ENCODE measurements around the gene ODF2.
"Not testable (repeated sequence)": the region's sequence is repeated elsewhere in the genome, so short reads cannot be mapped to it uniquely, and the experiment has no call there.

The ODF2 gene

GRCh38 chr9:128419061-128419925, 36.5 kb upstream of the ODF2 start:
- DNase-seq: no peak
- peaks cover 97% of the 10 kb centered on the region for H3K27me3 Mint-ChIP-seq
- H3K4me3 Mint-ChIP-seq: peak overlapping the region; percentile 70
- H3K36me3 Mint-ChIP-seq: no peaks in the 10 kb centered on the region
- peaks cover 17% of the 10 kb centered on the region for H3K4me1 Mint-ChIP-seq
- CTCF ChIA-PET: interaction anchor here (0.9 to 2.1 kb wide), 9 partner anchors 9 to 124 kb away, joined by 3 to 13 read pairs (median 5); partner anchors contain the start of gene URM1
- no peaks in the 10 kb centered on the region for H3K9me3 Mint-ChIP-seq
- no peak overlapping the region for H3K27ac Mint-ChIP-seq

DNA sequence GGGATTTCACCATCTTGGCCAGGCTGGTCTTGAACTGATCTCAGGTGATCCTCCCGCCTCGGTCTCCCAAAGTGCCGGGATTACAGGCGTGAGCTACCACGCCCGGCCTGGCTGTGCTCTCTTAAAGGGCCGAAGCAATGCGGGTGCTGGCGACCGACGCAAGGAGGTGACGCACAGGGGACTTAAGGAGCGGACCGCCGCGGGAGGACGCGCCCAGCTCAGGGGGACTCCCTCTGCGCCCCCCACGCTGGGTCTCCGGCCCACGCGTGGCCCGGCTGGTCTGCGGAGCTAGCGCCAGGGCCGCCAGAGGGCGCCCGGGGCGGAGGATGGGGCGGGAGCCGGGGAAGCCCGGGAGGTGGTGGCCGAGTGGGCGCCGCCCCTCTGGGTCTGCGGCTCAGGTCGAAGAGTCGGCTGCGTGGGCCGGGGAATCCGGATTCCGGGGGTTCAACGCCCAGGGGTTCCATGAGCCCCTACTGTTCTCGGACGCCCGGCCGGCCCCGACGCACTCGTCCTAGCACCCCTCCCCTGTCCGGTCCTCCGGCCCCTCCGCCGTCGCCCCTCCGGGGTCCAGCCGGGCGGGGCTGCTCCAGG, 35.7 kb upstream of the ODF2 start:
- Mint-ChIP-seq H3K27me3 (peaks cover 92% of the 10 kb centered on the region), H3K4me1 (peaks cover 17% of the 10 kb centered on the region), H3K9me3 (no peaks in the 10 kb centered on the region), H3K27ac (no peak overlapping the region), H3K36me3 (no peaks in the 10 kb centered on the region), H3K4me3 (peak overlapping the region; percentile 70)
- DNase-seq: peak; percentile 74
- CTCF ChIA-PET: interaction anchor here (0.6 to 2.1 kb wide), 11 partner anchors 9 to 125 kb away, joined by 3 to 13 read pairs (median 4); partner anchors contain the start of gene URM1

GRCh38 chr9:128420651-128421481, 34.9 kb upstream of the ODF2 start, which contains the start of gene CERCAM:
TSS of gene CERCAM (plus strand) at chr9:128420857. CDS start at chr9:128420878, 21 bp downstream.
- Mint-ChIP-seq H3K4me1 (peaks cover 17% of the 10 kb centered on the region), H3K27me3 (peaks cover 85% of the 10 kb centered on the region), H3K27ac (no peak within 1 kb of the TSS), H3K36me3 (no peaks in the 10 kb centered on the region), H3K9me3 (no peaks in the 10 kb centered on the region), H3K4me3 (peak within 1 kb of the TSS; percentile 70)
- CTCF ChIA-PET: interaction anchor here (0.6 to 2.1 kb wide), 7 partner anchors 9 to 58 kb away, joined by 3 to 13 read pairs (median 4); partner anchors contain the start of gene URM1
- peak; percentile 59 for DNase-seq

DNA sequence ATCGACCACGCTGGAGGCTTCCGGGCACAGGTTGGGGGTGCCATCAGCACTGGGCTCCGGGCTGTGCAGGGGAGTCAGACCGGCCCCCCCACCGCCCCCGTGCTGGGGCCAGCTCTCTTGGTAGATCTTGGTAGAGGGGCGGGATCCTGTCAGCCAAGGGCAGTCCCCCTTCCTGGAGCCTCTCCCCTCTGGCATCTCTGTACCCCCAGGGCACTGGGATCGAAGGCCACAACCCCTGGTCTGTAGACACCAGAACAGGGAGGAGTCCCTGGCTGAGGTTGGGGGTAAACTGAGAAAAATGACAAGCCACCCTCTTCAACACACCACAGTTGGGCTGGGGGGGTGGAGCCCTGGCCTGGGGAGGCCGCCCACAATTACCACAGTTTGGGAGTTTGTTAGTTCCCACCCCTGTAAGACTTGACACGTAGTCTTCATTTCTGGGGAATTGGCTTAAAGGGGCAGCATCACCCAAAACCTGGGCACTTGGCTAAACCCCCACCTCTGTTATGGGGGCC, 34.3 kb upstream of the ODF2 start:
- H3K27me3 Mint-ChIP-seq: peaks cover 78% of the 10 kb centered on the region

DNA sequence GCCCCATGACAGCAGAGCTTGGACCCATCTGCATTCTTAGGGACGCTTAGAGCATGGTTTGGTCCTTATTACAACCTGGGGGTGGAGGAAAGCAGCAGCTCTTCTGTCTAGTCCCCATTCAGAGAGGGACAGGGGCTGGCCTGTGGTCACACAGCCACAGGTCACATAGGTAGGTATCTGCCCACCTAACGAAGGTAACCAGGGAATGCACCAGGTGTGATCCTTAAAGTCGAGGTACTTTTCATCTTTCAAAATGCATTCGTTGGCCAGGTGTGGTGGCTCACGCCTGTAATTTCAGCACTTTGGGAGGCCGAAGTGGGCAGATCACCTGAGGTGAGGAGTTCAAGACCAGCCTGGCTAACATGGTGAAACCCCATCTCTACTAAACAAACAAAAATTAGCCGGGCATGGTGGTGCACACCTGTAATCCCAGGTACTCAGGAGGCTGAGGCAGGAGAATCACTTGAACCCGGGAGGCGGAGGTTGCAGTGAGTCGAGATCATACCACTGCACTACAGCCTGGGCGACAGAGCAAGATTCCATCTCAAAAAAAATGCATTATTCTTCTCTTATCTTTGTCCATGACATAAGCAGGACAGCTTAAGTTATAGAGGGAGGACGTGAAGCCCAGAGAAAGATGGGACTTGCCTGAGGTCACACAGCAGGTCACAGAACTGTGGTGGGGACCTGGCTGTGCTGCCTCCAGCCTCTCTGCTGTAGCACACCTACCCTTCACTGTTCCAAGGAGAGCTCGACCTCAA, 33.6 kb upstream of the ODF2 start:
- CTCF ChIA-PET: interaction anchor here (1.6 kb wide), 1 partner anchor 10 kb away, joined by 3 read pairs; no protein-coding TSS in a partner anchor
- peaks cover 13% of the 10 kb centered on the region for H3K4me1 Mint-ChIP-seq
- H3K27me3 Mint-ChIP-seq: peaks cover 71% of the 10 kb centered on the region
- H3K36me3 Mint-ChIP-seq, H3K27ac Mint-ChIP-seq, H3K4me3 Mint-ChIP-seq, DNase-seq, H3K9me3 Mint-ChIP-seq: not testable (repeated sequence)

More for the DNA sequence above, 34.3 kb upstream of the ODF2 start:
- CTCF ChIA-PET: interaction anchor here (1.6 kb wide), 1 partner anchor 9 kb away, joined by 3 read pairs; no protein-coding TSS in a partner anchor
- DNase-seq: no peak
- H3K27ac Mint-ChIP-seq: no peak overlapping the region
- no peaks in the 10 kb centered on the region for H3K9me3 Mint-ChIP-seq
- H3K4me3 Mint-ChIP-seq: peak overlapping the region; percentile 26
- H3K36me3 Mint-ChIP-seq: no peaks in the 10 kb centered on the region
- peaks cover 15% of the 10 kb centered on the region for H3K4me1 Mint-ChIP-seq

DNA sequence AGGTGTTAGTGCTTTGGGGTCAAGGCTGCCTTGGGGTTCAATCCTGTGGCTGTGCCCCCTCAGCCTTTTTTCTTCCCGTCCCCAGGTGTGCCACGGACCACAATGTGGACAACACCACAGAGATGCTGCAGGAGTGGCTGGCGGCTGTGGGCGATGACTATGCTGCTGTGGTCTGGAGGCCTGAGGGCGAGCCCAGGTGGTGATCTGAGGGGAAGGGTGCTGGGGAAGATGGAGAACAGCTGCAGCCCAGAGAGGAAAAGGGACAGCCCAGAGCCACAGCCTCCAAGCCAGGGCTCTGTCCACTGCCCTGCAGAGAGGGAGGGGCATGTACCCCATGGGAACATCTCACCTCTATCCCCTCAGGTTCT, 33.0 kb upstream of the ODF2 start:
- Mint-ChIP-seq H3K9me3 (no peaks in the 10 kb centered on the region), H3K36me3 (no peaks in the 10 kb centered on the region), H3K4me3 (no peak overlapping the region), H3K27ac (no peak overlapping the region), H3K4me1 (peaks cover 13% of the 10 kb centered on the region), H3K27me3 (peaks cover 66% of the 10 kb centered on the region)
- CTCF ChIA-PET: no interaction called here
- no peak for DNase-seq

GRCh38 chr9:128423356-128423755, 32.5 kb upstream of the ODF2 start:
- H3K27ac Mint-ChIP-seq, CTCF ChIA-PET, H3K4me3 Mint-ChIP-seq, H3K36me3 Mint-ChIP-seq, DNase-seq, H3K9me3 Mint-ChIP-seq: not testable (repeated sequence)
- peaks cover 13% of the 10 kb centered on the region for H3K4me1 Mint-ChIP-seq
- peaks cover 60% of the 10 kb centered on the region for H3K27me3 Mint-ChIP-seq

DNA sequence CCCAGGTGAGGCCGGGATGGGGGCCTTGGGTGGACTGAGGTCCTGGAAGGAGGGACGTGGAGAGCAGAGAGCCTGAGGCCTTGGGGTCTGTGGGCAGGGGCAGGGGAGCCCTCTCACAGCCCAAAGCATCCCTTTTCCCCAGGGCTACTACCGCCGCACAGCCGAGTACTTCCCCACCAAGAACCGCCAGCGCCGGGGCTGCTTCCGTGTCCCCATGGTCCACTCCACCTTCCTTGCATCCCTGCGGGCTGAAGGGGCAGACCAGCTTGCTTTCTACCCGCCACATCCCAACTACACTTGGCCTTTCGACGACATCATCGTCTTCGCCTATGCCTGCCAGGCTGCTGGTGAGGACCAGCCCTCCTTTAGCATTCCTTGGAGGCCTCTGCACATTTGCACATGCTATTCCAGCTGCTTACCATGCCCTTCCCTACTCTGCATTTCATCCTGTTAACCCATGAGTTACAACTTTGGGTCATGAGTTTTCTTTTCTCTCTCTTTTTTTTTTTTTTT, 31.5 kb upstream of the ODF2 start:
- Mint-ChIP-seq H3K4me3 (no peak overlapping the region), H3K36me3 (no peaks in the 10 kb centered on the region), H3K4me1 (peaks cover 9% of the 10 kb centered on the region), H3K27me3 (peaks cover 50% of the 10 kb centered on the region), H3K27ac (no peak overlapping the region), H3K9me3 (no peaks in the 10 kb centered on the region)
- CTCF ChIA-PET: interaction anchor here (1.3 kb wide), 1 partner anchor 14 kb away, joined by 6 read pairs; no protein-coding TSS in a partner anchor
- DNase-seq: no peak

GRCh38 chr9:128428644-128429512, 26.9 kb upstream of the ODF2 start:
- H3K27me3 Mint-ChIP-seq: peaks cover 8% of the 10 kb centered on the region
- no peak overlapping the region for H3K27ac Mint-ChIP-seq
- DNase-seq: no peak
- H3K4me1 Mint-ChIP-seq: no peaks in the 10 kb centered on the region
- H3K9me3 Mint-ChIP-seq: no peaks in the 10 kb centered on the region
- H3K4me3 Mint-ChIP-seq: no peak overlapping the region
- CTCF ChIA-PET: interaction anchor here (0.5 to 2.1 kb wide), 3 partner anchors 9 to 160 kb away, joined by 3 to 7 read pairs (median 3); no protein-coding TSS in a partner anchor
- no peaks in the 10 kb centered on the region for H3K36me3 Mint-ChIP-seq

DNA sequence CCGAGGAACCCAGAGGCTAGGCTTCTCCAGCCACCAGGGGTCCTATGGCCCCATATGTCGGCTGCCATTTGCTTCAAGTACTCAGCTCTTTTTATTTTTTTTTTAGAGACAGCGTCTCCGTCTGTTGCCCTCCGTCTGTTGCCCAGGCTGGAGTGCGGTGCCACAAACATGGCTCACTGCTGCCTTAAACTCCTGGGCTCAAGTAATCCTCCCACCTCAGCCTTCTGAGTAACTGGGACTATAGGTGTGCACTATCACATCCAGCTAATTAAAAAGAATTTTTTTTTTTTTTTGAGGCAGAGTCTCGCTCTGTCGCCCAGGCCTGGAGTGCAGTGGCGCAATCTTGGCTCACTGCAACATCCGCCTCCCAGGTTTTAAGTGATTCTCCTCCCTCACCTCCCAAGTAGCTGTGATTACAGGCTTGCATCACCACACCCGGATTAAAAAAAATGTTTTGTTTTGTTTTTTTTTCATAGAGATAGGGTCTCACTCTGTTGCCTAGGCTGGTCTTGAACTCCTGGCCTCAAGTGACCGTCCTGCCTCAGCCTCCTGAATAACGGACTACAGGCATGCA, 26.2 kb upstream of the ODF2 start:
- CTCF ChIA-PET: interaction anchor here (0.5 kb wide), 1 partner anchor 160 kb away, joined by 3 read pairs; no protein-coding TSS in a partner anchor
- Mint-ChIP-seq H3K4me3 (no peak overlapping the region), H3K27ac (no peak overlapping the region), H3K4me1 (no peaks in the 10 kb centered on the region), H3K27me3 (peaks cover under 1% of the 10 kb centered on the region), H3K9me3 (no peaks in the 10 kb centered on the region), H3K36me3 (no peaks in the 10 kb centered on the region)
- DNase-seq: no peak

GRCh38 chr9:128431207-128431606, 24.6 kb upstream of the ODF2 start:
- no peak overlapping the region for H3K27ac Mint-ChIP-seq
- H3K36me3 Mint-ChIP-seq: no peaks in the 10 kb centered on the region
- H3K4me1 Mint-ChIP-seq: no peaks in the 10 kb centered on the region
- no peaks in the 10 kb centered on the region for H3K27me3 Mint-ChIP-seq
- no peaks in the 10 kb centered on the region for H3K9me3 Mint-ChIP-seq
- CTCF ChIA-PET: no interaction called here
- no peak for DNase-seq
- H3K4me3 Mint-ChIP-seq: no peak overlapping the region

DNA sequence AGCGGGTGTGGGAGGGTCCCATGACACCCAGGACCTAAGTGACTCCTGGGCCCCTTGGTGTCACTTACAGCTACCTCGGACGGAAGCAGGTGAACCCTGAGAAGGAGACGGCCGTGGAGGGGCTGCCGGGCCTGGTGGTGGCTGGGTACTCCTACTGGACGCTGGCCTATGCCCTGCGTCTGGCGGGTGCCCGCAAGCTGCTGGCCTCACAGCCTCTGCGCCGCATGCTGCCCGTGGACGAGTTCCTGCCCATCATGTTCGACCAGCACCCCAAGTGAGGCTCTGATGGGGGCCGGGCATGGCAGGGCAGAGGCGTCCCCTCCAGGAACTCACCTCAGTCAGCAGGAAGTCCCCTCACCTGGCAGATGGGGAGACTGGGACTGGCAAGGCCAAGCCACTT, 21.5 kb upstream of the ODF2 start:
- no peaks in the 10 kb centered on the region for H3K9me3 Mint-ChIP-seq
- no peak for DNase-seq
- H3K4me1 Mint-ChIP-seq: peaks cover 4% of the 10 kb centered on the region
- CTCF ChIA-PET: no interaction called here
- no peak overlapping the region for H3K4me3 Mint-ChIP-seq
- H3K27ac Mint-ChIP-seq: no peak overlapping the region
- H3K27me3 Mint-ChIP-seq: no peaks in the 10 kb centered on the region
- H3K36me3 Mint-ChIP-seq: no peaks in the 10 kb centered on the region

Measured in activated naive CD4-positive, alpha-beta T cell treated with anti-CD3 and anti-CD28 coated beads, Interleukin-2, amount 10 ng/mL, durations not matched to agents 7 days and 5 days (primary cell).